Neural cell (in vitro differentiated cells): ENCODE results near the gene TTPAL. TPM values are rescaled to one million over a fixed set of nuclear protein-coding genes. Genes with fewer than 3 reads are reported as not detected.

Source experiments
- H2AFZ ChIP-seq: fragments of 200-600, 300-800 bp; sonication (generic), shearing (Covaris generic); 2 replicates; pipeline ENCODE4 v1.6.0; 2014; ENCODE audit warnings: low read depth, mild to moderate bottlenecking, antibody characterized with exemption, low read length, moderate library complexity
- H3F3A ChIP-seq: fragments of 200-600 bp; shearing (Covaris generic); 2 replicates; pipeline ENCODE4 v1.6.1; 2016; ENCODE audit warnings: mild to moderate bottlenecking, moderate library complexity, mixed read lengths, antibody characterized with exemption, low read length; ENCODE audit not compliant: insufficient read depth, poor library complexity, severe bottlenecking
- H3K27ac ChIP-seq: fragments of 200-600, 300-800 bp; sonication (generic), shearing (Covaris generic); 2 replicates; pipeline ENCODE4 v1.5.1; 2014; ENCODE audit warnings: mild to moderate bottlenecking, low read length, moderate library complexity
- H3K27me3 ChIP-seq: fragments of 300-800, 200-600 bp; sonication (generic), shearing (Covaris generic); 2 replicates; pipeline ENCODE4 v1.6.0; 2014; ENCODE audit warnings: mild to moderate bottlenecking, low read depth, low read length, moderate library complexity; ENCODE audit not compliant: insufficient read depth
- H3K36me3 ChIP-seq: fragments of 300-800, 200-600 bp; sonication (generic), shearing (Covaris generic); 2 replicates; pipeline ENCODE4 v1.5.1; 2014; ENCODE audit warnings: mild to moderate bottlenecking, antibody characterized with exemption, low read length, moderate library complexity; ENCODE audit not compliant: insufficient read depth
- H3K4me2 ChIP-seq: fragments of 300-800, 200-600 bp; sonication (generic), shearing (Covaris generic); 2 replicates; pipeline ENCODE4 v1.6.0; 2014; ENCODE audit warnings: mild to moderate bottlenecking, low read length
- H3K4me3 ChIP-seq: fragments of 300-800, 200-600 bp; sonication (generic), shearing (Covaris generic); 2 replicates; pipeline ENCODE4 v1.5.1; 2014; ENCODE audit warnings: mild to moderate bottlenecking, low read length, moderate library complexity
- H3K79me2 ChIP-seq: fragments of 200-600 bp; shearing (Covaris generic); replicated peaks from 2 replicates; pipeline ENCODE4 v1.6.0; 2014; ENCODE audit warnings: mild to moderate bottlenecking, low read length, moderate library complexity; ENCODE audit not compliant: insufficient read depth
- H3K9ac ChIP-seq: fragments of 300-800, 200-600 bp; sonication (generic), shearing (Covaris generic); 2 replicates; pipeline ENCODE4 v1.6.1; 2016; ENCODE audit warnings: mild to moderate bottlenecking, low read length, mixed read lengths
- H3K9me2 ChIP-seq: fragments of 200-600 bp; shearing (Covaris generic); 2 replicates; pipeline ENCODE4 v1.6.1; 2016; ENCODE audit warnings: mild to moderate bottlenecking, low read length, mixed read lengths; ENCODE audit not compliant: insufficient read depth
- H3K9me3 ChIP-seq: fragments of 200-600, 300-800 bp; sonication (generic), shearing (Covaris generic); 2 replicates; pipeline ENCODE4 v1.6.1; 2016; ENCODE audit warnings: mild to moderate bottlenecking, mixed run types, low read length, moderate library complexity, mixed read lengths
- H4K20me1 ChIP-seq: fragments of 200-600 bp; shearing (Covaris generic); 2 replicates; pipeline ENCODE4 v1.6.1; 2016; ENCODE audit warnings: mild to moderate bottlenecking, mixed run types; ENCODE audit not compliant: insufficient read depth
- EP300 ChIP-seq: fragments of 450-650 bp; conservative IDR thresholded peaks from 2 replicates; pipeline ENCODE4 v1.6.1; 2014; ENCODE audit warnings: antibody characterized with exemption, mild to moderate bottlenecking, moderate library complexity; ENCODE audit not compliant: poor library complexity, severe bottlenecking
- EZH2 ChIP-seq: fragments of 200-600, 300-800 bp; shearing (Covaris generic), sonication (generic); IDR thresholded peaks from 2 replicates; pipeline ENCODE4 v1.6.1; 2014; ENCODE audit warnings: antibody characterized with exemption, low read length, borderline replicate concordance, mild to moderate bottlenecking; ENCODE audit not compliant: insufficient read depth, poor library complexity, severe bottlenecking
- MXI1 ChIP-seq: fragments of 450-650 bp; conservative IDR thresholded peaks from 2 replicates; pipeline ENCODE4 v1.6.1; 2014; ENCODE audit warnings: antibody characterized with exemption, mild to moderate bottlenecking; ENCODE audit not compliant: poor library complexity, severe bottlenecking
- POLR2AphosphoS5 ChIP-seq: IDR thresholded peaks from 2 replicates; pipeline ENCODE4 v1.6.1; 2012
- RAD21 ChIP-seq: fragments of 450-650 bp; conservative IDR thresholded peaks from 2 replicates; pipeline ENCODE4 v1.6.1; 2014; ENCODE audit warnings: antibody characterized with exemption, mild to moderate bottlenecking, moderate library complexity
- SMC3 ChIP-seq: fragments of 450-650 bp; conservative IDR thresholded peaks from 2 replicates; pipeline ENCODE4 v1.6.1; 2014; ENCODE audit warnings: antibody characterized with exemption, mild to moderate bottlenecking, moderate library complexity; ENCODE audit not compliant: poor library complexity
- TAF1 ChIP-seq: IDR thresholded peaks from 2 replicates; pipeline ENCODE4 v1.6.1; 2012; ENCODE audit warnings: low read depth
- polyA plus RNA-seq: library from polyadenylated mRNA; depleted of rRNA; stranded (reverse); fragments of >200 nt; gene quantifications from 2 replicates; pipeline ENCODE4 v1.2.3, GENCODE V29; 2014
- TF ChIP-seq, protein P1 (sequence below): fragments of 450-650 bp; IDR thresholded peaks from 2 replicates; pipeline ENCODE4 v1.5.1; 2014; ENCODE audit warnings: antibody characterized with exemption, mild to moderate bottlenecking, moderate library complexity; ENCODE audit not compliant: poor library complexity, severe bottlenecking
- TF ChIP-seq, protein P2 (sequence below): IDR thresholded peaks from 2 replicates; pipeline ENCODE4 v1.6.1; 2012; ENCODE audit warnings: borderline replicate concordance

TTPAL gene
- polyA plus RNA-seq, 1 donor from 2014 or later, result 11.2 TPM

DNA sequence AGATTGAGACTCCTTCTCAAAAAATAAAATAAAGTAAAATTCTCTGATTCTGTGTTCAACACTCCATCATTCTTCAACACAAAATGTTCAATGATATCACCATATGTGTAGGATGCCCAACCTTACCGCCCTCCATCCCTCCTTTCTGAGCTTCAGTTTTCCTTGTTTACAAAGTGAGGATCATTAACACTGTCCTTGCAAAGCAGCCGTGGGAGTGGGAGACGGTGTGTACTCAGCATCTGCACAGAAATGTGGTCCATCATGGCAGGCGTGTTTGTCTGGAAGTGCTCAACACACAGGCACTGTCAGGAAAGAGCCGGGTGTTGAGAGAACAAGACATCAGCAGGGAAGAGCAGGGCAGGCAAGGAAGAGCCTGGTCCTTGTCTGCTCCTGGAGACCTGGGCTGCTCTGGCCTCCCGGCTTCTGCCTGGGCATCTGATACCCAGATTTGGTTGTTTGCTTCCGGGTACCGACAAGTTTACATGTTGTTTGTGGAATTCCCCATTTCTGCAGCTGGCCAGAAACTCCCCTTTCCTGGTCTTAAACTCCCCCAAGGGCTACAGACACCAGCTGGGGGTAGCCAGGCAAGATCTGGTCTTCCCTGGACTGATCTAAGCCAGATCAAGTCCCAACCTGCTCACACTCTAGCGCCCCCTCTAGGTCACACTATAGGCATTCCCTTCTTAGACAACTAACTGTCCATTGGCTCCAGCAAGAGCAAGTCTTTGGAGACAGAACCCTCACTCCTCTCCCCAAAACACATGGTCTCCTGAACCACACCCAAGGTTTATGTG is 26.7 kb upstream of the TTPAL start:
- Histone ChIP-seq H3K36me3 (no peaks in the 10 kb centered on the region), H3F3A (no peaks in the 10 kb centered on the region), H3K4me3 (no peak overlapping the region), H3K9me2 (no peaks in the 10 kb centered on the region), H3K9ac (no peak overlapping the region), H2AFZ (no peak overlapping the region), H3K27ac (no peak overlapping the region), H4K20me1 (no peaks in the 10 kb centered on the region), H3K4me2 (no peak overlapping the region), H3K27me3 (no peaks in the 10 kb centered on the region), H3K9me3 (no peaks in the 10 kb centered on the region), H3K79me2 (no peaks in the 10 kb centered on the region)
- TF ChIP-seq, protein P1, sequence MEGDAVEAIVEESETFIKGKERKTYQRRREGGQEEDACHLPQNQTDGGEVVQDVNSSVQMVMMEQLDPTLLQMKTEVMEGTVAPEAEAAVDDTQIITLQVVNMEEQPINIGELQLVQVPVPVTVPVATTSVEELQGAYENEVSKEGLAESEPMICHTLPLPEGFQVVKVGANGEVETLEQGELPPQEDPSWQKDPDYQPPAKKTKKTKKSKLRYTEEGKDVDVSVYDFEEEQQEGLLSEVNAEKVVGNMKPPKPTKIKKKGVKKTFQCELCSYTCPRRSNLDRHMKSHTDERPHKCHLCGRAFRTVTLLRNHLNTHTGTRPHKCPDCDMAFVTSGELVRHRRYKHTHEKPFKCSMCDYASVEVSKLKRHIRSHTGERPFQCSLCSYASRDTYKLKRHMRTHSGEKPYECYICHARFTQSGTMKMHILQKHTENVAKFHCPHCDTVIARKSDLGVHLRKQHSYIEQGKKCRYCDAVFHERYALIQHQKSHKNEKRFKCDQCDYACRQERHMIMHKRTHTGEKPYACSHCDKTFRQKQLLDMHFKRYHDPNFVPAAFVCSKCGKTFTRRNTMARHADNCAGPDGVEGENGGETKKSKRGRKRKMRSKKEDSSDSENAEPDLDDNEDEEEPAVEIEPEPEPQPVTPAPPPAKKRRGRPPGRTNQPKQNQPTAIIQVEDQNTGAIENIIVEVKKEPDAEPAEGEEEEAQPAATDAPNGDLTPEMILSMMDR, result no peak
- TF ChIP-seq EP300 (no peak), RAD21 (no peak), MXI1 (no peak), TAF1 (no peak), EZH2 (no peak), SMC3 (no peak), POLR2AphosphoS5 (no peak)
- TF ChIP-seq, protein P2, sequence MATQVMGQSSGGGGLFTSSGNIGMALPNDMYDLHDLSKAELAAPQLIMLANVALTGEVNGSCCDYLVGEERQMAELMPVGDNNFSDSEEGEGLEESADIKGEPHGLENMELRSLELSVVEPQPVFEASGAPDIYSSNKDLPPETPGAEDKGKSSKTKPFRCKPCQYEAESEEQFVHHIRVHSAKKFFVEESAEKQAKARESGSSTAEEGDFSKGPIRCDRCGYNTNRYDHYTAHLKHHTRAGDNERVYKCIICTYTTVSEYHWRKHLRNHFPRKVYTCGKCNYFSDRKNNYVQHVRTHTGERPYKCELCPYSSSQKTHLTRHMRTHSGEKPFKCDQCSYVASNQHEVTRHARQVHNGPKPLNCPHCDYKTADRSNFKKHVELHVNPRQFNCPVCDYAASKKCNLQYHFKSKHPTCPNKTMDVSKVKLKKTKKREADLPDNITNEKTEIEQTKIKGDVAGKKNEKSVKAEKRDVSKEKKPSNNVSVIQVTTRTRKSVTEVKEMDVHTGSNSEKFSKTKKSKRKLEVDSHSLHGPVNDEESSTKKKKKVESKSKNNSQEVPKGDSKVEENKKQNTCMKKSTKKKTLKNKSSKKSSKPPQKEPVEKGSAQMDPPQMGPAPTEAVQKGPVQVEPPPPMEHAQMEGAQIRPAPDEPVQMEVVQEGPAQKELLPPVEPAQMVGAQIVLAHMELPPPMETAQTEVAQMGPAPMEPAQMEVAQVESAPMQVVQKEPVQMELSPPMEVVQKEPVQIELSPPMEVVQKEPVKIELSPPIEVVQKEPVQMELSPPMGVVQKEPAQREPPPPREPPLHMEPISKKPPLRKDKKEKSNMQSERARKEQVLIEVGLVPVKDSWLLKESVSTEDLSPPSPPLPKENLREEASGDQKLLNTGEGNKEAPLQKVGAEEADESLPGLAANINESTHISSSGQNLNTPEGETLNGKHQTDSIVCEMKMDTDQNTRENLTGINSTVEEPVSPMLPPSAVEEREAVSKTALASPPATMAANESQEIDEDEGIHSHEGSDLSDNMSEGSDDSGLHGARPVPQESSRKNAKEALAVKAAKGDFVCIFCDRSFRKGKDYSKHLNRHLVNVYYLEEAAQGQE, result no peak

GRCh38 chr20:44449864-44450263 is 25.8 kb upstream of the TTPAL start:
- Histone ChIP-seq H3F3A (no peaks in the 10 kb centered on the region), H3K4me2 (no peak overlapping the region), H3K9me2 (no peaks in the 10 kb centered on the region), H3K79me2 (no peaks in the 10 kb centered on the region), H3K9me3 (no peaks in the 10 kb centered on the region), H3K4me3 (no peak overlapping the region), H3K9ac (no peak overlapping the region), H3K27ac (no peak overlapping the region), H3K36me3 (no peaks in the 10 kb centered on the region), H4K20me1 (no peaks in the 10 kb centered on the region), H3K27me3 (no peaks in the 10 kb centered on the region), H2AFZ (no peak overlapping the region)
- TF ChIP-seq, protein P2, result no peak
- TF ChIP-seq POLR2AphosphoS5 (no peak), SMC3 (no peak), RAD21 (no peak), TAF1 (no peak), MXI1 (no peak), EZH2 (no peak)
- TF ChIP-seq, protein P1, result no peak
